GM12864 (cell line): Measurements from ENCODE around the gene DNASE1L3.

ENCODE experiments used
- DNase-seq: peaks from one replicate; pipeline ENCODE4 v3.0.0-alpha.2; 2011; ENCODE audit warnings: low read depth
- H3K4me3 ChIP-seq: 2 replicates; pipeline ENCODE4 v1.5.1; 2011; ENCODE audit warnings: mild to moderate bottlenecking, low read depth, low read length, control low read depth
- TF ChIP-seq, protein P1 (sequence below): IDR thresholded peaks from 2 replicates; pipeline ENCODE4 v1.5.1; 2011; ENCODE audit warnings: low read depth, mild to moderate bottlenecking, moderate library complexity, low read length, control low read depth, inconsistent platforms; ENCODE audit errors: missing control alignments

The DNASE1L3 gene

GRCh38 chr3:58151637-58152036 lies 59.1 kb downstream of the DNASE1L3 start:
- no peak for DNase-seq
- H3K4me3 ChIP-seq: no peak overlapping the region
- TF ChIP-seq, protein P1, sequence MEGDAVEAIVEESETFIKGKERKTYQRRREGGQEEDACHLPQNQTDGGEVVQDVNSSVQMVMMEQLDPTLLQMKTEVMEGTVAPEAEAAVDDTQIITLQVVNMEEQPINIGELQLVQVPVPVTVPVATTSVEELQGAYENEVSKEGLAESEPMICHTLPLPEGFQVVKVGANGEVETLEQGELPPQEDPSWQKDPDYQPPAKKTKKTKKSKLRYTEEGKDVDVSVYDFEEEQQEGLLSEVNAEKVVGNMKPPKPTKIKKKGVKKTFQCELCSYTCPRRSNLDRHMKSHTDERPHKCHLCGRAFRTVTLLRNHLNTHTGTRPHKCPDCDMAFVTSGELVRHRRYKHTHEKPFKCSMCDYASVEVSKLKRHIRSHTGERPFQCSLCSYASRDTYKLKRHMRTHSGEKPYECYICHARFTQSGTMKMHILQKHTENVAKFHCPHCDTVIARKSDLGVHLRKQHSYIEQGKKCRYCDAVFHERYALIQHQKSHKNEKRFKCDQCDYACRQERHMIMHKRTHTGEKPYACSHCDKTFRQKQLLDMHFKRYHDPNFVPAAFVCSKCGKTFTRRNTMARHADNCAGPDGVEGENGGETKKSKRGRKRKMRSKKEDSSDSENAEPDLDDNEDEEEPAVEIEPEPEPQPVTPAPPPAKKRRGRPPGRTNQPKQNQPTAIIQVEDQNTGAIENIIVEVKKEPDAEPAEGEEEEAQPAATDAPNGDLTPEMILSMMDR: no peak

DNA sequence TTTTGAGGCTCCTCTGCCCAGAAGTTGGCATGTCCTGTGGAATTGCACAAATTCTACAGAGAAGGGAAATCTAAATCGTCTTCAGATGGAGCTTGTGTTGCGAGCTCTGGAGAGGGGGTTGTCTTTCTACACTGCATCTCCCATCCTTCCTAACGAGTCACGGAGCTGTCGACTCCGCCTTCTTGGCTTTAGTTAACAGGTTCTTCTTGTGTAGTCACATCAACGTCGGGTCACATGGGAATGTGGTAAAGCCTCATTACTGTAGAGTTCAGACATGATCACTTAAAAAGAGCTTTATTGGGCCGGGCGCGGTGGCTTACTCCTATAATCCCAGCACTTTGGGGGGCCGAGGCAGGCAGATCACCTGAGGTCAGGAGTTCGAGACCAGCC lies 60.0 kb downstream of the DNASE1L3 start:
- TF ChIP-seq, protein P1: no peak

GRCh38 chr3:58150130-58150809 lies 60.5 kb downstream of the DNASE1L3 start:
- H3K4me3 ChIP-seq: no peak overlapping the region
- TF ChIP-seq, protein P1: no peak
- DNase-seq: no peak

More for the DNA sequence above, 60.0 kb downstream of the DNASE1L3 start:
- DNase-seq: no peak
- no peak overlapping the region for H3K4me3 ChIP-seq

- DNase-seq: no peak
- no peak overlapping the region for H3K4me3 ChIP-seq
- TF ChIP-seq, protein P1: no peak
These were observed 62.7 kb downstream of the DNASE1L3 start for GRCh38 chr3:58148049-58148448.

GRCh38 chr3:58144478-58145325 lies 66.1 kb downstream of the DNASE1L3 start:
- DNase-seq: no peak
- no peak overlapping the region for H3K4me3 ChIP-seq
- TF ChIP-seq, protein P1: no peak

DNA sequence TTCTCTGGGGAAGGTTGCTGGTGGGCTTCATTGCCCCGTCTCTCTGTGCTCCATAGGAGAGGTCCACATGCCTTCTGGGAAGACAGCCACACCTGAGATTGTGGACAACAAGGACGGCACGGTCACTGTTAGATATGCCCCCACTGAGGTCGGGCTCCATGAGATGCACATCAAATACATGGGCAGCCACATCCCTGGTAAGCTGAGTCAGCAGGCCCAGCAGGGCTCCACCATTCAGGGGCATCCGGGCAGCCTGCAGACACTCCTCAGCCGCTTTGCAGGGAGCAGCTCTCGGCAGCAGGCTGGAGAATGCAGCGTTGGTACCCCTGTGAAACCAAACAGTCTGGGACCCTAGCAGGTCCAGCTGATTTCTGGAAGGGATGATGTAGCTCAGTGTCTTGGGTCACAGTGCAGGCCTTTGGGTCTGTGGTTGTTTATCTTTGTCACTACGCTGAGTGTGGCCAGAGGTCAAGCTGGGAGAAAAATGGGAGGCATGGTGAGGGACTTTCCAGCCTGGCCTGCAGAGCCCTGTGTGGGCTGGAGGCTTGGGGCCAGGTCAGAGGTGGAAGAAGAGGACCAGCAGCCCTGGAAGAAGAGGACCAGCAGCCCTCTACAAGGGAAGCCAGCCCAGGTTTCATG lies 67.2 kb downstream of the DNASE1L3 start:
- TF ChIP-seq, protein P1: no peak
- H3K4me3 ChIP-seq: no peak overlapping the region
- DNase-seq: no peak
